Epithelial cell of esophagus (primary cell): ENCODE measurements around the gene ERG.

Experiments
- DNase-seq: peaks from one replicate; pipeline ENCODE4 v3.0.0; 2010; ENCODE audit warnings: low read depth
- H3K4me3 ChIP-seq: 2 replicates; pipeline ENCODE4 v1.5.1; 2011; ENCODE audit warnings: mild to moderate bottlenecking, low read length, control low read depth
- TF ChIP-seq, protein P1 (sequence below): IDR thresholded peaks from 2 replicates; pipeline ENCODE4 v1.5.1; 2011; ENCODE audit warnings: low read depth, mild to moderate bottlenecking, low read length, control low read depth, inconsistent platforms; ENCODE audit not compliant: insufficient read depth; ENCODE audit errors: missing control alignments

The ERG gene

GRCh38 chr21:38355353-38355752, 142.9 kb downstream of the ERG start:
- TF ChIP-seq, protein P1, sequence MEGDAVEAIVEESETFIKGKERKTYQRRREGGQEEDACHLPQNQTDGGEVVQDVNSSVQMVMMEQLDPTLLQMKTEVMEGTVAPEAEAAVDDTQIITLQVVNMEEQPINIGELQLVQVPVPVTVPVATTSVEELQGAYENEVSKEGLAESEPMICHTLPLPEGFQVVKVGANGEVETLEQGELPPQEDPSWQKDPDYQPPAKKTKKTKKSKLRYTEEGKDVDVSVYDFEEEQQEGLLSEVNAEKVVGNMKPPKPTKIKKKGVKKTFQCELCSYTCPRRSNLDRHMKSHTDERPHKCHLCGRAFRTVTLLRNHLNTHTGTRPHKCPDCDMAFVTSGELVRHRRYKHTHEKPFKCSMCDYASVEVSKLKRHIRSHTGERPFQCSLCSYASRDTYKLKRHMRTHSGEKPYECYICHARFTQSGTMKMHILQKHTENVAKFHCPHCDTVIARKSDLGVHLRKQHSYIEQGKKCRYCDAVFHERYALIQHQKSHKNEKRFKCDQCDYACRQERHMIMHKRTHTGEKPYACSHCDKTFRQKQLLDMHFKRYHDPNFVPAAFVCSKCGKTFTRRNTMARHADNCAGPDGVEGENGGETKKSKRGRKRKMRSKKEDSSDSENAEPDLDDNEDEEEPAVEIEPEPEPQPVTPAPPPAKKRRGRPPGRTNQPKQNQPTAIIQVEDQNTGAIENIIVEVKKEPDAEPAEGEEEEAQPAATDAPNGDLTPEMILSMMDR, result no peak
- DNase-seq, result no peak
- H3K4me3 ChIP-seq, result no peak overlapping the region

- DNase-seq, result no peak
- TF ChIP-seq, protein P1, result no peak
Measured at GRCh38 chr21:38354746-38355145, 143.5 kb downstream of the ERG start.

GRCh38 chr21:38354231-38354630, 144.0 kb downstream of the ERG start:
- TF ChIP-seq, protein P1, result no peak
- no peak for DNase-seq
- no peak overlapping the region for H3K4me3 ChIP-seq

More at GRCh38 chr21:38354746-38355145, 143.5 kb downstream of the ERG start:
- H3K4me3 ChIP-seq, result no peak overlapping the region

GRCh38 chr21:38352536-38353219, 145.6 kb downstream of the ERG start:
- DNase-seq, result peak; percentile 79
- TF ChIP-seq, protein P1, result peak; percentile 93
- peak overlapping the region; percentile 17 for H3K4me3 ChIP-seq

GRCh38 chr21:38351961-38352521, 146.2 kb downstream of the ERG start:
- DNase-seq, result peak; percentile 84
- H3K4me3 ChIP-seq, result peak overlapping the region; percentile 17
- TF ChIP-seq, protein P1, result no peak

GRCh38 chr21:38351176-38351959, 146.9 kb downstream of the ERG start:
- H3K4me3 ChIP-seq, result no peak overlapping the region
- no peak for DNase-seq
- TF ChIP-seq, protein P1, result no peak
